K562 (cell line): ENCODE data around the gene CD163. TPM values are rescaled to one million over a fixed set of nuclear protein-coding genes. Genes with fewer than 3 reads are reported as not detected.

Experiments used
- ATAC-seq: fragments of 200-7000 bp; cut with Tn5 transposase; 3 replicates; pipeline ENCODE4 v1.9.1; 2020; ENCODE audit warnings: moderate library complexity
- BruUV-seq: library from RNA; stranded (reverse); fragments of 400-500 nt; replicated peaks from 2 replicates; lab custom pipeline; 2021; lab: Mats Ljungman, UMichigan
- CTCF ChIA-PET: fragments of 300-600 bp; formaldehyde crosslinking; extraction: SDS; loops from one replicate; lab custom pipeline; 2021; ENCODE audit warnings: low intra/inter-chr PET ratio; lab: Yijun Ruan, JAX
- POLR2A ChIA-PET: fragments of 300-600, 350-650 bp; sonication (Branson Sonifier 250); formaldehyde crosslinking; extraction: SDS; loops from one replicate; lab custom pipeline; 2021; ENCODE audit warnings: antibody characterized with exemption, inconsistent platforms; lab: Yijun Ruan, JAX
- DNase-seq, 4 experiments: peaks; one replicate each; pipeline versions ENCODE4 v3.0.0 to v3.0.0-alpha.2; 2011 to 2018; ENCODE audit warnings: low spot score in 3 of 4, mixed read lengths in 3 of 4; ENCODE audit errors: extremely low read depth in 1 of 4
- FAIRE-seq: peaks from 2 replicates; lab custom pipeline; 2011; peaks lifted over from hg19 to GRCh38; lab: Jason Lieb, UNC
- H2AFZ ChIP-seq: 2 replicates; pipeline ENCODE4 v1.6.0; 2011; ENCODE audit warnings: low read depth, low read length, control low read depth, inconsistent platforms
- H3K27ac ChIP-seq: fragments of 200-600 bp; 3 replicates; pipeline ENCODE4 v1.8.0; 2011; ENCODE audit warnings: low read depth, mild to moderate bottlenecking, control low read depth, inconsistent platforms, low read length, moderate library complexity, mixed read lengths; ENCODE audit errors: extremely low read depth
- H3K27me3 ChIP-seq, 2 experiments: fragments of 300-600 bp in 1 of 2; 2 replicates in 1 of 2; 3 replicates in 1 of 2; pipeline versions ENCODE4 v1.6.0 to v1.8.0; 2011; ENCODE audit warnings: inconsistent platforms in 2 of 2, low read length in 2 of 2, mild to moderate bottlenecking in 1 of 2, mixed read lengths in 1 of 2, moderate library complexity in 1 of 2; ENCODE audit not compliant: control insufficient read depth in 2 of 2, insufficient read depth in 2 of 2
- H3K36me3 ChIP-seq: fragments of 300-600 bp; 3 replicates; pipeline ENCODE4 v1.8.0; 2011; ENCODE audit warnings: mild to moderate bottlenecking, low read length, inconsistent platforms; ENCODE audit not compliant: control insufficient read depth, insufficient read depth
- H3K4me1 ChIP-seq, 2 experiments: fragments of 200-600 bp in 1 of 2; replicated peaks in 1 of 2; 2 replicates in 1 of 2; 3 replicates in 1 of 2; pipeline versions ENCODE4 v1.5.1 to v1.8.0; 2011; ENCODE audit warnings: inconsistent platforms in 2 of 2, low read length in 2 of 2, mild to moderate bottlenecking in 1 of 2, mixed read lengths in 1 of 2, moderate library complexity in 1 of 2; ENCODE audit not compliant: control insufficient read depth in 2 of 2, insufficient read depth in 2 of 2
- H3K4me2 ChIP-seq: 2 replicates; pipeline ENCODE4 v1.6.1; 2011; ENCODE audit warnings: low read length, control low read depth, inconsistent platforms, mixed read lengths; ENCODE audit not compliant: insufficient read depth
- H3K4me3 ChIP-seq: fragments of 200-600 bp; sonication (generic), shearing (Covaris generic); 2 replicates; pipeline ENCODE4 v1.5.1; 2016; ENCODE audit warnings: control low read depth, inconsistent platforms
- H3K79me2 ChIP-seq: fragments of 200-600 bp; 3 replicates; pipeline ENCODE4 v1.8.0; 2011; ENCODE audit warnings: low read length, inconsistent platforms; ENCODE audit not compliant: control insufficient read depth, insufficient read depth
- H3K9ac ChIP-seq, 2 experiments: 2 replicates each; pipeline versions ENCODE4 v1.6.0 to v1.6.1; 2011; ENCODE audit warnings: low read depth in 2 of 2, low read length in 2 of 2, control low read depth in 1 of 2, inconsistent platforms in 1 of 2, mild to moderate bottlenecking in 1 of 2, mixed read lengths in 1 of 2; ENCODE audit not compliant: insufficient read depth in 1 of 2
- H3K9me1 ChIP-seq: one replicate; pipeline ENCODE4 v1.6.0; 2011; ENCODE audit warnings: inconsistent platforms, mild to moderate bottlenecking, low read length, moderate library complexity; ENCODE audit not compliant: control insufficient read depth, insufficient read depth
- H3K9me3 ChIP-seq: replicated peaks from 2 replicates; pipeline ENCODE4 v1.5.1; 2011; ENCODE audit warnings: low read depth, low read length, inconsistent platforms; ENCODE audit not compliant: control insufficient read depth, insufficient read depth
- H4K20me1 ChIP-seq: replicated peaks from 2 replicates; pipeline ENCODE4 v1.6.1; 2011; ENCODE audit warnings: low read length, inconsistent platforms, mixed read lengths; ENCODE audit not compliant: control insufficient read depth, insufficient read depth
- CBFA2T2 ChIP-seq: fragments of 450-650 bp; conservative IDR thresholded peaks from 2 replicates; pipeline ENCODE4 v1.6.1; 2017; ENCODE audit warnings: mild to moderate bottlenecking
- CREB3 ChIP-seq: fragments of 450-650 bp; conservative IDR thresholded peaks from 2 replicates; pipeline ENCODE4 v1.6.1; 2016; ENCODE audit warnings: missing genetic modification characterization, low read depth, mild to moderate bottlenecking, missing compliant biosample characterization, moderate library complexity
- KLF16 ChIP-seq: IDR thresholded peaks from 2 replicates; pipeline ENCODE4 v1.6.1; 2016; ENCODE audit warnings: antibody characterized with exemption
- KLF6 ChIP-seq: fragments of 250-450 bp; sonication (Bioruptor Pico); IDR thresholded peaks from 2 replicates; pipeline ENCODE4 v1.4.0; 2020; ENCODE audit warnings: mild to moderate bottlenecking, moderate library complexity, borderline replicate concordance
- NCOA4 ChIP-seq: fragments of 450-650 bp; IDR thresholded peaks from 2 replicates; pipeline ENCODE4 v1.6.1; 2018; ENCODE audit warnings: mild to moderate bottlenecking; ENCODE audit not compliant: partially characterized antibody
- RERE ChIP-seq: sonication (generic); formaldehyde crosslinking; IDR thresholded peaks from 2 replicates; pipeline ENCODE4 v1.8.0; 2023; ENCODE audit warnings: missing genetic modification reagents, mild to moderate bottlenecking, borderline replicate concordance
- SIN3B ChIP-seq: fragments of 450-650 bp; IDR thresholded peaks from 2 replicates; pipeline ENCODE4 v1.6.1; 2017; ENCODE audit warnings: low read depth, mild to moderate bottlenecking, moderate library complexity
- SMAD3 ChIP-seq: fragments of 450-650 bp; formaldehyde crosslinking; conservative IDR thresholded peaks from 2 replicates; pipeline ENCODE4 v1.4.0; 2020; ENCODE audit warnings: mild to moderate bottlenecking
- ZFP30 ChIP-seq: fragments of 250-450 bp; sonication (Bioruptor Pico); IDR thresholded peaks from 2 replicates; pipeline ENCODE4 v1.8.0; 2022; ENCODE audit warnings: moderate library complexity, mild to moderate bottlenecking, inconsistent platforms, borderline replicate concordance
- ZNF583 ChIP-seq: fragments of 250-450 bp; sonication (Bioruptor Pico); IDR thresholded peaks from 2 replicates; pipeline ENCODE4 v1.4.0; 2020
- ZNF75A ChIP-seq: fragments of 450-650 bp; formaldehyde crosslinking; IDR thresholded peaks from 2 replicates; pipeline ENCODE4 v1.4.0; 2020; ENCODE audit warnings: mild to moderate bottlenecking
- WGBS: fragments of 100-300 bp; shearing (Covaris generic); methylation state at CpG from one replicate; pipeline ENCODE4 v1.1.6; 2016; ENCODE audit warnings: low coverage, mixed read lengths; ENCODE audit not compliant: insufficient coverage; ENCODE audit errors: missing lambda C conversion rate; 5-methylcytosine and 5-hydroxymethylcytosine counted together
- in situ Hi-C: fragments of 300-500 bp; cut with MboI; formaldehyde crosslinking; loops from 4 replicates; pipeline ENCODE4 v1.15.0; 2018; ENCODE audit warnings: inconsistent platforms, mixed read lengths
- intact Hi-C: fragments of 100-400 bp; cut with micrococcal nuclease; formaldehyde crosslinking; loops from 2 replicates; pipeline ENCODE4 v1.14.2; 2022
- polyA plus RNA-seq, 8 experiments: library from polyadenylated mRNA; depleted of rRNA in 4 of 8; stranded (reverse) in 5 of 8; unstranded in 3 of 8; fragments of >200 nt; fragmentation: Nextera tagmentation in 2 of 8; fragmentation: Illumina TruSeq in 1 of 8; extraction: Ambion mirVana in 2 of 8; extraction: Trizol in 1 of 8; gene quantifications; 2 replicates each; pipeline versions ENCODE4 v1.2.1 to v1.2.3, GENCODE V29; 2011 to 2014; ENCODE audit warnings: inconsistent platforms in 1 of 8, missing spikeins in 1 of 8
- total RNA-seq, 7 experiments: library from RNA; depleted of rRNA in 6 of 7; stranded (reverse); fragments of >200 nt in 6 of 7; fragmentation: Illumina TruSeq in 2 of 7; extraction: Trizol in 2 of 7; gene quantifications; 2 replicates each; pipeline versions ENCODE4 v1.2.1 to v1.2.3, GENCODE V29; 2011 to 2021; ENCODE audit warnings: low replicate concordance in 1 of 7
- TF ChIP-seq, protein P1 (sequence below): fragments of 450-650 bp; formaldehyde crosslinking; IDR thresholded peaks from 2 replicates; pipeline ENCODE4 v1.4.0; 2020; ENCODE audit warnings: mild to moderate bottlenecking, moderate library complexity

The CD163 gene
- total and polyA plus RNA-seq, 9 of the 15 experiments (the other 6 are each of a cell fraction or from before 2014, with no cell fraction given) = 0.62 TPM; not detected in 8

DNA sequence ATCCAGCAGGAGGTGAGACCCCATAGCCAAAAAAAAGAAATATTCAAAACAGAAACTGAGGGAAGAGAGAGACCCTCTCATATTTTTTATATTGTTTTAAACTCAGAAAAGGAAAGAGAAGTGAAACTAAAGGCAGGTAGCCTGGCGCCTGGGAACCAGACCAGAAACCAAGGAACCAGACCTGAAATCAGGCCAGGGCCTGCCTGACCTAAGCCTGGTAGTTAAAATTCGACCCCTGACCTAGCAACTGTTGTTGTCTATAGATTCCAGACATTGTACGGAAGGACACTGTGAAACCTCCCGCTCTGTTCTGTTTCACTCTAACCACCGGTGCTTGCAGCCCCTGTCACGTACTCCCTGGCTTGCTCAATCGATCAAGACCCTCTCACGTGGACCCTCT lies 38.5 kb upstream of the CD163 start (continued):
- TF ChIP-seq NCOA4 = no peak
- TF ChIP-seq KLF6 (CRISPR knock-in tag) = no peak
- no peak for TF ChIP-seq KLF16

DNA sequence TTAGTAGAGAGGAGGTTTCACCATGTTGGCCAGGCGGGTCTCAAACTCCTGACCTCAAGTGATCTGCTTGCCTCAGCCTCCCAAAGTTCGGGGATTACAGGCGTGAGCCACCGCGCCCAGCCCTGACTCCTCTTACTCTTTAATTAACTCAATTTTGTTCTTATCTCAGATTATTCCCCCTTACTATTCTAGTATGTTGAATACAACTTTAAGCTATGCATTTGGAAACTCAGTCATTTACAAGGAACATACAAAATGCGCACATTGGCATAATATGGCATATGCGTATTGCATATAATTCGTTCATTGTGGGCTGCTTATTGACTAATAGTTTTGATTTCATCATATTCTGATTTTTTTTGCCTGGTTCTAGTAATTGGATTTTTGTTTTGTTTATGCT lies 10.8 kb upstream of the CD163 start:
- Histone ChIP-seq H3K4me3 (no peak overlapping the region), H4K20me1 (no peaks in the 10 kb centered on the region), H3K79me2 (no peaks in the 10 kb centered on the region), H2AFZ (no peak overlapping the region), H3K9ac (no peak overlapping the region), H3K27ac (no peak overlapping the region), H3K27me3 (no peaks in the 10 kb centered on the region), H3K4me2 (no peak overlapping the region), H3K4me1 (no peaks in the 10 kb centered on the region), H3K9me3 (no peaks in the 10 kb centered on the region), H3K9me1 (no peaks in the 10 kb centered on the region), H3K36me3 (no peaks in the 10 kb centered on the region)
- WGBS = 33% methylated on average over 8 of the region's 8 CpGs
- DNase-seq = no peak
- TF ChIP-seq ZFP30 (no peak), ZNF75A (CRISPR knock-in tag) (no peak), SIN3B (no peak), ZNF583 (CRISPR knock-in tag) (no peak), SMAD3 (no peak), RERE (CRISPR knock-in tag) (no peak), CREB3 (tag) (no peak), CBFA2T2 (no peak)
- TF ChIP-seq, protein P1, sequence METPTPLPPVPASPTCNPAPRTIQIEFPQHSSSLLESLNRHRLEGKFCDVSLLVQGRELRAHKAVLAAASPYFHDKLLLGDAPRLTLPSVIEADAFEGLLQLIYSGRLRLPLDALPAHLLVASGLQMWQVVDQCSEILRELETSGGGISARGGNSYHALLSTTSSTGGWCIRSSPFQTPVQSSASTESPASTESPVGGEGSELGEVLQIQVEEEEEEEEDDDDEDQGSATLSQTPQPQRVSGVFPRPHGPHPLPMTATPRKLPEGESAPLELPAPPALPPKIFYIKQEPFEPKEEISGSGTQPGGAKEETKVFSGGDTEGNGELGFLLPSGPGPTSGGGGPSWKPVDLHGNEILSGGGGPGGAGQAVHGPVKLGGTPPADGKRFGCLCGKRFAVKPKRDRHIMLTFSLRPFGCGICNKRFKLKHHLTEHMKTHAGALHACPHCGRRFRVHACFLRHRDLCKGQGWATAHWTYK (CRISPR knock-in tag) = no peak
- ChIA-PET CTCF (no interaction called here), POLR2A (no interaction called here)
- no peak for FAIRE-seq
- in situ Hi-C loops (no loop called here), intact Hi-C loops (no loop called here)
- BruUV-seq = no TSS peak
- ATAC-seq = no peak
